Chondrocyte (in vitro differentiated cells): Measurements from ENCODE around the gene HVCN1. TPM values are rescaled to one million over a fixed set of nuclear protein-coding genes. Genes with fewer than 3 reads are reported as not detected.

Source experiments
- DNase-seq: peaks from one replicate; pipeline ENCODE4 v3.0.0; 2021; ENCODE audit warnings: mixed read lengths, low spot score
- H3K27ac Mint-ChIP-seq: one replicate; pipeline ENCODE4 v1.8.0; 2021; ENCODE audit warnings: mild to moderate bottlenecking, moderate library complexity, mixed read lengths; ENCODE audit not compliant: unreplicated experiment
- H3K27me3 Mint-ChIP-seq: 2 replicates; pipeline ENCODE4 v1.8.0; 2021; ENCODE audit warnings: low read depth, mixed read lengths
- H3K36me3 Mint-ChIP-seq: 2 replicates; pipeline ENCODE4 v1.8.0; 2021; ENCODE audit warnings: low read depth, mixed read lengths
- H3K4me1 Mint-ChIP-seq: 2 replicates; pipeline ENCODE4 v1.8.0; 2021; ENCODE audit warnings: low read depth, mild to moderate bottlenecking, mixed read lengths
- H3K4me3 Mint-ChIP-seq: one replicate; pipeline ENCODE4 v1.8.0; 2021; ENCODE audit warnings: mild to moderate bottlenecking, moderate library complexity, mixed read lengths; ENCODE audit not compliant: unreplicated experiment
- H3K9me3 Mint-ChIP-seq: 2 replicates; pipeline ENCODE4 v1.8.0; 2021; ENCODE audit warnings: low read depth, mixed read lengths
- CTCF ChIP-seq: fragments of 200-600 bp; sonication (generic); IDR thresholded peaks from 2 replicates; pipeline ENCODE4 v1.5.0; 2021; ENCODE audit warnings: antibody characterized with exemption, mild to moderate bottlenecking, moderate library complexity
- total RNA-seq: library from RNA; stranded (reverse); gene quantifications from 3 replicates; pipeline ENCODE4 v1.2.1, GENCODE V29; 2021

The HVCN1 gene
- total RNA-seq, 1 donor from 2014 or later: 1.2 TPM

- Mint-ChIP-seq H3K27me3 (no peaks in the 10 kb centered on the region), H3K36me3 (peaks cover 17% of the 10 kb centered on the region), H3K4me1 (peaks cover 29% of the 10 kb centered on the region), H3K27ac (no peak overlapping the region), H3K4me3 (no peak overlapping the region), H3K9me3 (no peaks in the 10 kb centered on the region)
- no peak for TF ChIP-seq CTCF
- DNase-seq: no peak
Measured at GRCh38 chr12:110732572-110732971, 43.7 kb upstream of the HVCN1 start.

- no peaks in the 10 kb centered on the region for H3K9me3 Mint-ChIP-seq
- peaks cover 22% of the 10 kb centered on the region for H3K4me1 Mint-ChIP-seq
- no peak for DNase-seq
- no peaks in the 10 kb centered on the region for H3K27me3 Mint-ChIP-seq
- TF ChIP-seq CTCF: no peak
- H3K36me3 Mint-ChIP-seq: peaks cover 20% of the 10 kb centered on the region
- no peak overlapping the region for H3K27ac Mint-ChIP-seq
- no peak overlapping the region for H3K4me3 Mint-ChIP-seq
Measured at GRCh38 chr12:110731479-110731878, 42.6 kb upstream of the HVCN1 start.

GRCh38 chr12:110728628-110729027, 39.7 kb upstream of the HVCN1 start:
- no peak overlapping the region for H3K4me3 Mint-ChIP-seq
- H3K27ac Mint-ChIP-seq: no peak overlapping the region
- no peaks in the 10 kb centered on the region for H3K27me3 Mint-ChIP-seq
- H3K36me3 Mint-ChIP-seq: peaks cover 30% of the 10 kb centered on the region
- H3K4me1 Mint-ChIP-seq: peaks cover 17% of the 10 kb centered on the region
- TF ChIP-seq CTCF: no peak
- H3K9me3 Mint-ChIP-seq: no peaks in the 10 kb centered on the region
- DNase-seq: no peak

GRCh38 chr12:110726708-110727369, 37.9 kb upstream of the HVCN1 start:
- H3K9me3 Mint-ChIP-seq: no peaks in the 10 kb centered on the region
- no peaks in the 10 kb centered on the region for H3K4me1 Mint-ChIP-seq
- TF ChIP-seq CTCF: no peak
- no peak overlapping the region for H3K4me3 Mint-ChIP-seq
- H3K27ac Mint-ChIP-seq: no peak overlapping the region
- no peaks in the 10 kb centered on the region for H3K27me3 Mint-ChIP-seq
- no peak for DNase-seq
- H3K36me3 Mint-ChIP-seq: peaks cover 35% of the 10 kb centered on the region

- Mint-ChIP-seq H3K27me3 (no peaks in the 10 kb centered on the region), H3K9me3 (no peaks in the 10 kb centered on the region), H3K36me3 (peaks cover 39% of the 10 kb centered on the region), H3K4me3 (no peak overlapping the region), H3K4me1 (no peaks in the 10 kb centered on the region), H3K27ac (no peak overlapping the region)
- TF ChIP-seq CTCF: no peak
- no peak for DNase-seq
Measured at GRCh38 chr12:110726028-110726427, 37.1 kb upstream of the HVCN1 start.
